HG03139 (cell line): ENCODE results near the gene EIF3I.

Experiments used
- ATAC-seq: cut with Tn5 transposase; IDR thresholded peaks from one replicate; pipeline ENCODE4 v1.9.1; 2021; ENCODE audit not compliant: unreplicated experiment

The EIF3I gene

GRCh38 chr1:32221980-32222755 lies at the start of gene EIF3I, which contains the start of gene TMEM234:
TSS of gene EIF3I (plus strand) at chr1:32222407. CDS start at chr1:32222442, 35 bp downstream.
TSS of gene TMEM234 (minus strand) at chr1:32222353. CDS start at chr1:32222322, 31 bp downstream.
- peak; percentile 89 for ATAC-seq

GRCh38 chr1:32172621-32173245 lies 49.5 kb upstream of the EIF3I start:
- ATAC-seq, result no peak

GRCh38 chr1:32178380-32179192 lies 43.6 kb upstream of the EIF3I start:
- no peak for ATAC-seq

DNA sequence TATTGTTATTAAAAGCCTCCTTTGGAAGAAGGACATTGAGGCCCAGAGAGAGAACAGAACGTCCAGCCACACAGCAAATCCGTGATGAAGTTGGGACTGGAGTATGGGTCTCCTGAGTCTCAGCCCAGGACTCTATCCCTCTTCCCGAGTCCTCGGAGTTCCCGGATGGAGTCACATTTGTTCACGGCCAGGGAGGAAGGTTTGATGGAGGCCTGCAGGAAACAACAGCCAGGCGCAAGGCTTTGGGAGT lies 43.1 kb upstream of the EIF3I start:
- ATAC-seq, result no peak

- ATAC-seq, result peak; percentile 85
These were observed 42.6 kb upstream of the EIF3I start, which contains the start of gene TXLNA for GRCh38 chr1:32179443-32180185. TSS of gene TXLNA (plus strand) at chr1:32179675. CDS start at chr1:32180346, 671 bp downstream.

- no peak for ATAC-seq
These were observed 41.8 kb upstream of the EIF3I start for GRCh38 chr1:32180186-32181060.

DNA sequence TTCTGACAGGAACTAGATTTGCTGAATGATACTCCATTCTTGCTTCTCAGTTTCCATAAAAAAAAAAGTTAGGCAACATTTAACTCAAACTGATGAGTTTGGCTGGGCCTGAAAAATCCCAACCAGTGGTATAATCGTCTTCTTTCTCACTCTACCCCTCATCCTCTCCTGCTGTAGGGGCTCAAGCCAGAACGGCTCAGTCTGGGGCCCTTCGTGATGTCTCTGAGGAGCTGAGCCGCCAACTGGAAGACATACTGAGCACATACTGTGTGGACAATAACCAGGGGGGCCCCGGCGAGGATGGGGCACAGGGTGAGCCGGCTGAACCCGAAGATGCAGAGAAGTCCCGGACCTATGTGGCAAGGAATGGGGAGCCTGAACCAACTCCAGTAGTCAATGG lies 41.1 kb upstream of the EIF3I start:
- ATAC-seq, result no peak

DNA sequence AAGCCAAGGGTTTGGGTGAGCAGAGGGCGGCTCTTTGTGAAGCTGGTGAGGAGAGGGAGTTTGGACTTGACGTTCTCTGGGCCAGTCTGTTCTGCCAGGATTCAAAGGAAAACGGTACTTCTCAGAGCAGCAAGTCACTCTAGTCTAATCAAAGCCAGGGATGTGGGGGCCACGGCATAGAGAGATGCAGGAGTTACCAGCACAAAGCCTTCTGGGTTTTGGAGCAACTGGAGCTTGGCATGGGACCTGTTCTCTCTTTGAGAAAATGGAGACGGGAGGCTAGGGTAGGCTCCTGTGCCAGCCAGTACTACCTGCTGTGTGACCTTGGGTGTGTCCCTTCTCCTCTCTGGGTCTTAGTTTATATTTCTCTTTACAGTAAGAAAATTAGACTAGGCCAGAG lies 40.6 kb upstream of the EIF3I start:
- ATAC-seq, result no peak

- no peak for ATAC-seq
These were observed 40.1 kb upstream of the EIF3I start for GRCh38 chr1:32182060-32182459.

- no peak for ATAC-seq
These were observed 37.6 kb upstream of the EIF3I start for GRCh38 chr1:32184650-32185049.

DNA sequence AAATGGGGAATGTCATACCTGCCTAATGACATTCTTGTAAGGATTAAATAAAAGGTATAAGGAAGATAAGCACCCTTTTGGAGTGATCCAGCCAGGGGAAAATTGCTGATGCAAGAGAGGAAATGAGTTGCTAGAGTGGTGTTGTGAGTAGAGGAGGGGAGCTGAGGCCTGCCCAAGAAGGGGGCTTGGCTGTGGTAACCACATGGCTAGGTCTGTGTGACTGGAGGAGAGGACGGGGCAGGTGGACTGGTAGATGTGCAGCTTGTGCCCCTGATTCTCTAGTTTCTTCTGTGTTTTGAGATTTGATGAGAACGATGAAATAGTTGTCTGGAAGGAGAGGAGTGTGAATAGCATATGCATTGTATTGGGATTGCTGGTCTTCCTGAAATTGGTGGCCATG lies 36.1 kb upstream of the EIF3I start:
- ATAC-seq, result no peak

GRCh38 chr1:32186491-32186890 lies 35.7 kb upstream of the EIF3I start:
- ATAC-seq, result no peak

DNA sequence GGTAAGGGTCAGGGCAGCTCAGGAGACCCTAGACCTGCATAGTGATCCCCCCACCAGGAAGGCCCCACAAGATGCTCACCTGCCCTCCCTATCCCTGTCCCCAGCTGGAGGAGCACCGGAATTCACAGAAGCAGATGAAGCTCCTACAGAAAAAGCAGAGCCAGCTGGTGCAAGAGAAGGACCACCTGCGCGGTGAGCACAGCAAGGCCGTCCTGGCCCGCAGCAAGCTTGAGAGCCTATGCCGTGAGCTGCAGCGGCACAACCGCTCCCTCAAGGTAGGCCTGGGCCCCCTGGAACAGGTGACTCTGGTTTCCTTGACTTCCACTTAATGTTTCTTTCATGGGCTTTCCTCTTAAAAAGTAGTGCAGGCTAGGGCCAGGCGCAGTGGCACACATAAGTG lies 34.4 kb upstream of the EIF3I start:
- no peak for ATAC-seq

DNA sequence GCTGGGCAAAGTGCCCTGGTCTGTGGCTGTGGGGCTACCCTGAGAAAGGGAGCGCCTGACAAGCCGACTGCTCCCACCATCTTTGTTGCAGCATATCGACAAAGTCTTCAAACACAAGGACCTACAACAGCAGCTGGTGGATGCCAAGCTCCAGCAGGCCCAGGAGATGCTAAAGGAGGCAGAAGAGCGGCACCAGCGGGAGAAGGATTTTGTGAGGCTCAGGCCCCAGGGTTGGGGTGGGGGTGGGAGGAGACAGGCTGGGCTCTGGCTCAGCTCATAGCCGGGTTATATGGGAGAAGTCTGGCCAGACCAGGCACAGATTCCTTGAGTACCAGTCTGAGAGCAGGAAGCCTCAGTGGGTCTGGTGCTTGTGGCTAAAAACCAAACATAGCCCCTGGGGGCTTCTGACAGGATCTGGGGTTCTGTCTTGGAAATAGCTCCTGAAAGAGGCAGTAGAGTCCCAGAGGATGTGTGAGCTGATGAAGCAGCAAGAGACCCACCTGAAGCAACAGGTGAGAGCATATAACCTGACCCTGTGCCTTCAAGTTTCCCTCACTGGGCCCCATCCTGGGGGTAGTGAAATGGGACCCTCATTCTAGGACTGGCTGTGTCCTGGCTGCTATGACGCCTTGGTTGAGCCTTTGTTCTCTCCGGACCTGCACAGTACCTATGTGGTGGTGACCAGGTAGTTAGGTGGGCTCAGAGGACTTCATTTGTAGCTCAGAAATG lies 29.8 kb upstream of the EIF3I start:
- ATAC-seq, result no peak

GRCh38 chr1:32194984-32195383 lies 27.2 kb upstream of the EIF3I start:
- ATAC-seq, result no peak

GRCh38 chr1:32195531-32195930 lies 26.7 kb upstream of the EIF3I start:
- ATAC-seq, result no peak

DNA sequence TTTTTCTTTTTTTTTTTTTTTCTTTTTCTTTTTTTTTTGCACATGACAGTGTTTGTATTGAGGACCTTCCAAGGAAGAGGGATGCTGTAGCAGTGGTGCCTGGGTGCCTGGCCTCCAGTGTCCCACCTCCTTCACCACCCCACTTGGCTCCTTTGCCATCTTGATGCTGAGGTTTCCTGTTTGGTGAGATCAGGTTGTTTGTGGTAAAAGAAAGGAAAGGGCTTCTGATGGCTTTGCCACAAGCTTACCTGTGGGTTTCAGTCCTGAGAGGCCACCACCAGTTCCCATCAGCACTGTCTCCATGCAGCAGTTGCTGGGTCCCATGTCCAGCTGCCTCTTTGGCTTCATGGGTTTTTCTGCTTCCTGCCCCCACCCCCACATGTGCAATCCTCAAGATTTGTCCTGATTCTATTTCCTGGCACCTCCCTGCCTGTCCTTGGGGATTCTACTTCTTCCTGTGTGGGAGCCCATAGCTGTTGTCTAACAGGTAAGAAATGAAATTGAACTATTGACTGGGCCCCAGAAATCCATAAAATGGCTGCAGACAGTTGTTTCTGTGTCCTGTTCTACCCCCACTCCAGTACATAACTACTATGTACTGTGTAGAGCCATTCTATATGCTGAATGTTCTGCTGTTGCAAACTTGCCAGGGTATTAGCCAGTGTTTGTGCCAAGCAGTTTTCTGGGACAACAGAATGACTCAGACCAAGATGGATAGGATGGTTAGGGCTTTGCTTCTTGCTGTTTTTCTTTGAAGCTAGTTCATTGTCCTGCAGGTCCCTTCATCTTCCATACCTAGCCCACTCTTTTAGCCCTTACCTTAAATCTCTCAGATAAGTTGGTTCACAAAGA lies 26.0 kb upstream of the EIF3I start:
- no peak for ATAC-seq

DNA sequence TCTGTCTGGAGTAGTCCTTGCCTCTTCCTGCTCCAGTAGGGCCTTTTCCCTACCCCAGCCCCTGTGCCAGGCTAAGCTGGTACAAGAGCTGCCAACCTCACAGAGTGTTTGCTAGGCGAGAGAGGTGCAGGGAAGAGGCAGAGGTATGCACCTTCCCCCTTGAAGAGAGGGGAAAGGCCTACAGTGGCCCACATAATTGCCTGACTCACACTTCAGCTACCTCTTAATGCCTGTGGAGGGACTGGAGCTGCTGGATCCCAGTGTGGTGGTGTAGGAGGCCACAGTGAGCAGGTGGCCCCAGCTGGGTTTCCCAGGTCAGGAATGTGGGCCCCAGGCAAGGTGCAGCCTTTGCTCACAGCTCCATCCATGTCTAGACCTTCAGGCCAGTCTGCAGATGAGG lies 25.1 kb upstream of the EIF3I start:
- ATAC-seq, result no peak

DNA sequence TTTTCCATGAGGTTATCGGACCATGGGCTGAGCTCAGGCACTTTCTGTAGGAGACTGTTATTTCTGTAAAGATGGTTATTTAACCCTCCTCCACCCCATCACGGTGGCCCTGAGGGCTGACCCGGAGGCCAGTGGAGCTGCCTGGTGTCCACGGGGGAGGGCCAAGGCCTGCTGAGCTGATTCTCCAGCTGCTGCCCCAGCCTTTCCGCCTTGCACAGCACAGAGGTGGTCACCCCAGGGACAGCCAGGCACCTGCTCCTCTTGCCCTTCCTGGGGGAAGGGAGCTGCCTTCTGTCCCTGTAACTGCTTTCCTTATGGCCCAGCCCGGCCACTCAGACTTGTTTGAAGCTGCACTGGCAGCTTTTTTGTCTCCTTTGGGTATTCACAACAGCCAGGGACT lies 24.4 kb upstream of the EIF3I start:
- no peak for ATAC-seq
